GM23248 (cell line): ENCODE results near the gene SGSM1.

Experiments
- EZH2 ChIP-seq: fragments of 200-600 bp; sonication (generic); IDR thresholded peaks from 2 replicates; pipeline ENCODE4 v1.6.1; 2018; ENCODE audit warnings: antibody characterized with exemption, mild to moderate bottlenecking; ENCODE audit not compliant: insufficient read depth, poor library complexity, severe bottlenecking
- EZH2phosphoT487 ChIP-seq: fragments of 200-600 bp; sonication (generic); IDR thresholded peaks from 2 replicates; pipeline ENCODE4 v1.6.1; 2018; ENCODE audit warnings: antibody characterized with exemption, moderate library complexity, mild to moderate bottlenecking, low read depth; ENCODE audit not compliant: insufficient read depth

- TF ChIP-seq EZH2 (no peak), EZH2phosphoT487 (no peak)
These were observed 29.0 kb downstream of the SGSM1 start for GRCh38 chr22:24834845-24835570.
